Parathyroid adenoma (tissue), 2 donors: Measurements from ENCODE around the gene GGA2.
"Not testable (repeated sequence)": the region's sequence is repeated elsewhere in the genome, so short reads cannot be mapped to it uniquely, and the experiment has no call there.

Experiments used
- H2AFZ ChIP-seq: fragments of 300-600 bp; sonication (generic); one replicate; pipeline ENCODE4 v1.7.0; 2017; ENCODE audit warnings: antibody characterized with exemption, mild to moderate bottlenecking
- H3K27ac ChIP-seq: fragments of 300-600 bp; sonication (generic); one replicate; pipeline ENCODE4 v1.7.0; 2017
- H3K27me3 ChIP-seq: fragments of 300-600 bp; sonication (generic); one replicate; pipeline ENCODE4 v1.7.0; 2017; ENCODE audit warnings: low read length; ENCODE audit not compliant: control insufficient read depth, insufficient read depth
- H3K36me3 ChIP-seq: fragments of 300-600 bp; sonication (generic); one replicate; pipeline ENCODE4 v1.7.0; 2017; ENCODE audit warnings: low read length; ENCODE audit not compliant: control insufficient read depth, insufficient read depth
- H3K4me1 ChIP-seq: fragments of 300-600 bp; sonication (generic); one replicate; pipeline ENCODE4 v1.7.0; 2017; ENCODE audit warnings: control low read depth
- H3K4me2 ChIP-seq: fragments of 300-600 bp; sonication (generic); one replicate; pipeline ENCODE4 v1.7.0; 2017; ENCODE audit warnings: low read length
- H3K4me3 ChIP-seq: fragments of 300-600 bp; sonication (generic); one replicate; pipeline ENCODE4 v1.7.0; 2017; ENCODE audit warnings: low read depth, low read length
- H3K79me2 ChIP-seq: fragments of 300-600 bp; sonication (generic); one replicate; pipeline ENCODE4 v1.7.0; 2017; ENCODE audit warnings: control low read depth
- H3K9ac ChIP-seq: fragments of 300-600 bp; sonication (generic); one replicate; pipeline ENCODE4 v1.7.0; 2017; ENCODE audit warnings: mild to moderate bottlenecking
- H3K9me3 ChIP-seq: fragments of 300-600 bp; sonication (generic); one replicate; pipeline ENCODE4 v1.7.0; 2017; ENCODE audit warnings: low read length; ENCODE audit not compliant: control insufficient read depth
- TF ChIP-seq, protein P1 (sequence below): fragments of 300-600 bp; sonication (generic); IDR thresholded peaks from one replicate; pipeline ENCODE4 v1.7.0; 2017; ENCODE audit warnings: antibody characterized with exemption, mild to moderate bottlenecking
- donor health status: primary hyperparathyroidism.

Gene GGA2

GRCh38 chr16:23552161-23552560, 41.9 kb upstream of the GGA2 start:
- Histone ChIP-seq H3K9ac (no peak overlapping the region), H2AFZ (no peak overlapping the region), H3K4me2 (no peak overlapping the region), H3K4me3 (no peak overlapping the region), H3K79me2 (peaks cover 12% of the 10 kb centered on the region), H3K27ac (no peak overlapping the region), H3K4me1 (peaks cover 5% of the 10 kb centered on the region), H3K9me3 (no peaks in the 10 kb centered on the region), H3K27me3 (no peaks in the 10 kb centered on the region), H3K36me3 (no peaks in the 10 kb centered on the region)
- TF ChIP-seq, protein P1, sequence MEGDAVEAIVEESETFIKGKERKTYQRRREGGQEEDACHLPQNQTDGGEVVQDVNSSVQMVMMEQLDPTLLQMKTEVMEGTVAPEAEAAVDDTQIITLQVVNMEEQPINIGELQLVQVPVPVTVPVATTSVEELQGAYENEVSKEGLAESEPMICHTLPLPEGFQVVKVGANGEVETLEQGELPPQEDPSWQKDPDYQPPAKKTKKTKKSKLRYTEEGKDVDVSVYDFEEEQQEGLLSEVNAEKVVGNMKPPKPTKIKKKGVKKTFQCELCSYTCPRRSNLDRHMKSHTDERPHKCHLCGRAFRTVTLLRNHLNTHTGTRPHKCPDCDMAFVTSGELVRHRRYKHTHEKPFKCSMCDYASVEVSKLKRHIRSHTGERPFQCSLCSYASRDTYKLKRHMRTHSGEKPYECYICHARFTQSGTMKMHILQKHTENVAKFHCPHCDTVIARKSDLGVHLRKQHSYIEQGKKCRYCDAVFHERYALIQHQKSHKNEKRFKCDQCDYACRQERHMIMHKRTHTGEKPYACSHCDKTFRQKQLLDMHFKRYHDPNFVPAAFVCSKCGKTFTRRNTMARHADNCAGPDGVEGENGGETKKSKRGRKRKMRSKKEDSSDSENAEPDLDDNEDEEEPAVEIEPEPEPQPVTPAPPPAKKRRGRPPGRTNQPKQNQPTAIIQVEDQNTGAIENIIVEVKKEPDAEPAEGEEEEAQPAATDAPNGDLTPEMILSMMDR = no peak

DNA sequence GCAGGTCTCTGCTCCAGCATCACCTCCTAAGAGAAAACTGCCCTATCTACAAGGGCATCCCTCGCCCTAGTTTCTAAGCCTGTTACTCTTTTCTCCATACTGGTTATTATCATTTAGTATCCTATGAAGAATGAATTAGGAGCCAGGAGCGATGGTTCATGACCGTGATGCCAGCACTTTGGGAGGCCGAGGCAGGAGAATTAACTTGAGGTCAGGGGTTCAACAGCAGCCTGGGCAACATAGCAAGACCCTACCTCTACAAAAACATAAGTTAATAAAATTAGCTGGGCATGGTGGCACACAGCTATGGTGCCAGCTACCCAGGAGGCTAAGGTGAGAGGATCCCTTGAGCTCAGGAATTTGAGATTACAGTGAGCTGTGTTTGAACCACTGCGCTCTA, 39.6 kb upstream of the GGA2 start:
- H3K79me2 ChIP-seq = peaks cover 10% of the 10 kb centered on the region
- H3K27ac ChIP-seq = no peak overlapping the region
- no peak overlapping the region for H2AFZ ChIP-seq
- no peaks in the 10 kb centered on the region for H3K9me3 ChIP-seq
- no peaks in the 10 kb centered on the region for H3K36me3 ChIP-seq
- no peaks in the 10 kb centered on the region for H3K27me3 ChIP-seq
- H3K9ac ChIP-seq = no peak overlapping the region
- TF ChIP-seq, protein P1 = no peak
- no peak overlapping the region for H3K4me3 ChIP-seq
- H3K4me1 ChIP-seq = no peaks in the 10 kb centered on the region
- no peak overlapping the region for H3K4me2 ChIP-seq

GRCh38 chr16:23544436-23544835, 34.1 kb upstream of the GGA2 start:
- peaks cover 10% of the 10 kb centered on the region for H3K79me2 ChIP-seq
- H3K4me1 ChIP-seq = no peaks in the 10 kb centered on the region
- no peaks in the 10 kb centered on the region for H3K36me3 ChIP-seq
- no peak overlapping the region for H3K9ac ChIP-seq
- H3K4me3 ChIP-seq = no peak overlapping the region
- no peak overlapping the region for H3K4me2 ChIP-seq
- H2AFZ ChIP-seq = no peak overlapping the region
- H3K27ac ChIP-seq = no peak overlapping the region
- TF ChIP-seq, protein P1 = no peak
- no peaks in the 10 kb centered on the region for H3K9me3 ChIP-seq
- H3K27me3 ChIP-seq = no peaks in the 10 kb centered on the region

- not testable (repeated sequence) for H3K27ac ChIP-seq, H2AFZ ChIP-seq, H3K36me3 ChIP-seq, H3K79me2 ChIP-seq, H3K4me3 ChIP-seq, H3K4me2 ChIP-seq, H3K4me1 ChIP-seq, H3K27me3 ChIP-seq, H3K9ac ChIP-seq, H3K9me3 ChIP-seq
These were observed 30.5 kb upstream of the GGA2 start for GRCh38 chr16:23540817-23541178.

DNA sequence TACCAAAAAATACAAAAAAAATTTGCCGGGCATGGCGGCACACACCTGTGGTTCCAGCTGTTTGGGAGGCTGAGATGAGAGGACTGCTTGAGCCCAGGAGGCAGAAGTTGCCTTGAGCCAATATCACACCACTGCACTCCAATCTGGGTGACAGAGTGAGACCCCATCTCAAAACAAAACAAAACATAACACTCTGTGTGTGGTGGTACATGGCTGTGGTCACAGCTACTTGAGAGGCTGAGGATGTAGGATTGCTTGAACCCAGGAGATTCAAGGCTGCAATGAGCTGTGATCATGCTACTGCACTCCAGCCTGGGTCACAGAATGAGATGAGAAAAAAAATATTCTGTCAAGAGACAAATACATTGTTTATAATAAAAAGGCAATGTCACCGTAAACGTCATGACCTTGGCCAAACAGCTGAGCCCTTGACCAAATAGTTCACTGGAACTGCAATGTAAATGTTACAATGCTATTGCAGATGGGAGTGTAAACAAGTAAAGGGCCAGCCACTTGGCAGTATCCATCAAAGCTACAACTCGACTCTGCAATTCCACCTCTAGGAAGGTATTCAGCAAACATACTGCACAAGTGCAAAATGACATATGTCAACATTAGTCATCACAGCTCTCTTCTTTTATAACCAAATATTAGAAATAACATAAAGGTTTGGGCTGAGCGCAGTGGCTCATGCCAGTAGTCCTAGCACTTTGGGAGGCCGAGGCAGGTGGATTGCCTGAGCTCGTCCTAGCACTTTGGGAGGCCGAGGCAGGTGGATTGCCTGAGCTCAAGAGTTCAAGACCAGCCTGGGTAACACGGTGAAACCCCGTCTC, 29.9 kb upstream of the GGA2 start:
- no peak overlapping the region for H3K4me2 ChIP-seq
- H3K9ac ChIP-seq = no peak overlapping the region
- no peaks in the 10 kb centered on the region for H3K36me3 ChIP-seq
- no peak overlapping the region for H3K4me3 ChIP-seq
- TF ChIP-seq, protein P1 = no peak
- H3K27ac ChIP-seq = no peak overlapping the region
- H3K9me3 ChIP-seq = no peaks in the 10 kb centered on the region
- no peaks in the 10 kb centered on the region for H3K4me1 ChIP-seq
- H3K79me2 ChIP-seq = peaks cover 2% of the 10 kb centered on the region
- H3K27me3 ChIP-seq = no peaks in the 10 kb centered on the region
- no peak overlapping the region for H2AFZ ChIP-seq
